ENCODE results near the gene DDC. TPM values are rescaled to one million over a fixed set of nuclear protein-coding genes. Genes with fewer than 3 reads are reported as not detected.
"Not testable (repeated sequence)": the region's sequence is repeated elsewhere in the genome, so short reads cannot be mapped to it uniquely, and the experiment has no call there.

DDC gene
- total and polyA plus RNA-seq, 2 donors (not counting 3 experiments of a cell fraction or from before 2014, with no cell fraction given), result not detected

GRCh38 chr7:50584386-50584785 lies 19.2 kb upstream of the DDC start:
- POLR2A ChIA-PET, result no interaction called here
- Histone ChIP-seq H3K9ac (replicated peaks; ENCODE audit: extremely low read depth, insufficient read depth, low read length) (no peak overlapping the region), H3K36me3 (ENCODE audit: control insufficient read depth in 2 of 2, extremely low read depth in 1 of 2, insufficient read depth in 2 of 2, low read length in 2 of 2) (no peaks in the 10 kb centered on the region), H3K27me3 (ENCODE audit: control insufficient read depth in 2 of 2, insufficient read depth in 2 of 2, low read length in 2 of 2) (peaks cover 0 to 4% of the 10 kb centered on the region in 2 experiments), H2AFZ (ENCODE audit: low read depth, low read length) (no peak overlapping the region), H3K79me2 (ENCODE audit: control insufficient read depth, insufficient read depth, low read length) (no peaks in the 10 kb centered on the region), H3K9me3 (replicated peaks; ENCODE audit: control insufficient read depth, insufficient read depth, low read length) (no peaks in the 10 kb centered on the region), H3K27ac (ENCODE audit: insufficient read depth, low read depth, low read length) (no peak overlapping the region), H3K9me1 (replicated peaks; ENCODE audit: control insufficient read depth, extremely low read depth, insufficient read depth, low read length) (no peaks in the 10 kb centered on the region), H3K4me1 (ENCODE audit: control insufficient read depth, extremely low read depth, insufficient read depth, low read length) (no peaks in the 10 kb centered on the region), H3K4me3 (replicated peaks in 1 of 3; ENCODE audit: insufficient read depth in 1 of 3, low read depth in 1 of 3, low read length in 3 of 3) (no peak overlapping the region), H3K4me2 (ENCODE audit: insufficient read depth, low read length) (no peak overlapping the region), H4K20me1 (replicated peaks; ENCODE audit: control insufficient read depth, extremely low read depth, insufficient read depth, low read length) (no peaks in the 10 kb centered on the region)
- intact Hi-C loops (cut with micrococcal nuclease) (no loop called here), dilution Hi-C loops (cut with MboI; ENCODE audit: extremely low pct_ligation_motif_present, low sequenced_read_pairs) (no loop called here)
- DNase-seq (ENCODE audit: low read depth, low spot score), result no peak
- no peak for TF ChIP-seq MYC (IDR thresholded peaks at IDR 0.05; ENCODE audit: low read depth, low read length)
- TF ChIP-seq EZH2 (IDR thresholded peaks at IDR 0.05; ENCODE audit: borderline replicate concordance, low read depth, low read length, severe bottlenecking), result no peak
- no peak for TF ChIP-seq JUN (IDR thresholded peaks at IDR 0.05; ENCODE audit: borderline replicate concordance, insufficient read depth, insufficient read length, low read depth)
- TF ChIP-seq FOS (IDR thresholded peaks at IDR 0.05; ENCODE audit: borderline replicate concordance, insufficient read depth, low read length), result no peak
- no peak for TF ChIP-seq POLR2AphosphoS5 (IDR thresholded peaks at IDR 0.05; ENCODE audit: insufficient read depth, low read depth, low read length)
- TF ChIP-seq MAX (IDR thresholded peaks at IDR 0.05; ENCODE audit: insufficient read depth, insufficient read length), result no peak
- TF ChIP-seq GATA2 (IDR thresholded peaks at IDR 0.05; ENCODE audit: insufficient read depth, insufficient read length, low read depth, low read length), result no peak
- no peak for TF ChIP-seq POLR2A (IDR thresholded peaks at IDR 0.05; ENCODE audit: low read depth, low read length)
- no peak for TF ChIP-seq CTCF (IDR thresholded peaks at IDR 0.05; ENCODE audit: extremely low read depth in 1 of 2, insufficient read depth in 1 of 2, low read depth in 1 of 2, low read length in 2 of 2)
- CTCF ChIA-PET, result interaction anchor here (1.5 kb wide), 1 partner anchor 116 kb away, joined by 3 read pairs; no protein-coding TSS in a partner anchor
- no TSS peak for BruUV-seq (replicated peaks)
- no peak for FAIRE-seq

GRCh38 chr7:50583295-50583694 lies 18.1 kb upstream of the DDC start:
- H3K27ac ChIP-seq (ENCODE audit: insufficient read depth, low read depth, low read length); H3K4me1 ChIP-seq (ENCODE audit: control insufficient read depth, extremely low read depth, insufficient read depth, low read length); H3K4me3 ChIP-seq (replicated peaks in 1 of 3; ENCODE audit: insufficient read depth in 1 of 3, low read depth in 1 of 3, low read length in 3 of 3); H4K20me1 ChIP-seq (replicated peaks; ENCODE audit: control insufficient read depth, extremely low read depth, insufficient read depth, low read length); H3K79me2 ChIP-seq (ENCODE audit: control insufficient read depth, insufficient read depth, low read length); H3K4me2 ChIP-seq (ENCODE audit: insufficient read depth, low read length); H3K27me3 ChIP-seq (ENCODE audit: control insufficient read depth in 2 of 2, insufficient read depth in 2 of 2, low read length in 2 of 2); H3K9ac ChIP-seq (replicated peaks; ENCODE audit: extremely low read depth, insufficient read depth, low read length); intact Hi-C loops (cut with micrococcal nuclease); FAIRE-seq; H3K36me3 ChIP-seq (ENCODE audit: control insufficient read depth in 2 of 2, extremely low read depth in 1 of 2, insufficient read depth in 2 of 2, low read length in 2 of 2); H2AFZ ChIP-seq (ENCODE audit: low read depth, low read length); H3K9me3 ChIP-seq (replicated peaks; ENCODE audit: control insufficient read depth, insufficient read depth, low read length); POLR2A ChIA-PET; DNase-seq (ENCODE audit: low read depth, low spot score); BruUV-seq (replicated peaks); H3K9me1 ChIP-seq (replicated peaks; ENCODE audit: control insufficient read depth, extremely low read depth, insufficient read depth, low read length); dilution Hi-C loops (cut with MboI; ENCODE audit: extremely low pct_ligation_motif_present, low sequenced_read_pairs): not testable (repeated sequence)
- CTCF ChIA-PET, result interaction anchor here (0.6 kb wide), 1 partner anchor 189 kb away, joined by 3 read pairs; no protein-coding TSS in a partner anchor

GRCh38 chr7:50582271-50582670 lies 17.1 kb upstream of the DDC start:
- H4K20me1 ChIP-seq (replicated peaks; ENCODE audit: control insufficient read depth, extremely low read depth, insufficient read depth, low read length); dilution Hi-C loops (cut with MboI; ENCODE audit: extremely low pct_ligation_motif_present, low sequenced_read_pairs); H3K9ac ChIP-seq (replicated peaks; ENCODE audit: extremely low read depth, insufficient read depth, low read length); FAIRE-seq; H3K36me3 ChIP-seq (ENCODE audit: control insufficient read depth in 2 of 2, extremely low read depth in 1 of 2, insufficient read depth in 2 of 2, low read length in 2 of 2); H3K27me3 ChIP-seq (ENCODE audit: control insufficient read depth in 2 of 2, insufficient read depth in 2 of 2, low read length in 2 of 2); H3K9me3 ChIP-seq (replicated peaks; ENCODE audit: control insufficient read depth, insufficient read depth, low read length); H3K27ac ChIP-seq (ENCODE audit: insufficient read depth, low read depth, low read length); H3K9me1 ChIP-seq (replicated peaks; ENCODE audit: control insufficient read depth, extremely low read depth, insufficient read depth, low read length); H3K4me1 ChIP-seq (ENCODE audit: control insufficient read depth, extremely low read depth, insufficient read depth, low read length); H2AFZ ChIP-seq (ENCODE audit: low read depth, low read length); H3K79me2 ChIP-seq (ENCODE audit: control insufficient read depth, insufficient read depth, low read length); H3K4me2 ChIP-seq (ENCODE audit: insufficient read depth, low read length); BruUV-seq (replicated peaks); H3K4me3 ChIP-seq (replicated peaks in 1 of 3; ENCODE audit: insufficient read depth in 1 of 3, low read depth in 1 of 3, low read length in 3 of 3); POLR2A ChIA-PET; DNase-seq (ENCODE audit: low read depth, low spot score); intact Hi-C loops (cut with micrococcal nuclease): not testable (repeated sequence)
- CTCF ChIA-PET, result interaction anchor here (0.6 kb wide), 1 partner anchor 65 kb away, joined by 3 read pairs; no protein-coding TSS in a partner anchor
